GM18868 (cell line): ENCODE measurements around the gene FRK.

Experiments used
- ATAC-seq: cut with Tn5 transposase; IDR thresholded peaks from one replicate; pipeline ENCODE4 v1.9.1; 2021; ENCODE audit warnings: mild to moderate bottlenecking, moderate library complexity; ENCODE audit not compliant: unreplicated experiment

FRK gene

GRCh38 chr6:116036075-116036773 is 24.5 kb downstream of the FRK start:
- no peak for ATAC-seq

- ATAC-seq: no peak
These were observed 25.1 kb downstream of the FRK start for GRCh38 chr6:116035616-116036015.

- ATAC-seq: no peak
These were observed 26.4 kb downstream of the FRK start for GRCh38 chr6:116034327-116034726.

- no peak for ATAC-seq
These were observed 26.9 kb downstream of the FRK start for GRCh38 chr6:116033687-116034303.

- no peak for ATAC-seq
These were observed 29.9 kb downstream of the FRK start for GRCh38 chr6:116030770-116031169.

GRCh38 chr6:116029535-116029934 is 31.2 kb downstream of the FRK start:
- ATAC-seq: no peak

- no peak for ATAC-seq
These were observed 32.5 kb downstream of the FRK start for GRCh38 chr6:116028233-116028632.

GRCh38 chr6:116027801-116028200 is 32.9 kb downstream of the FRK start:
- ATAC-seq: peak; percentile 78

- peak; percentile 38 for ATAC-seq
These were observed 35.3 kb downstream of the FRK start for GRCh38 chr6:116025405-116025804.

- no peak for ATAC-seq
These were observed 37.7 kb downstream of the FRK start for GRCh38 chr6:116022841-116023445.

GRCh38 chr6:116020738-116021137 is 40.0 kb downstream of the FRK start:
- ATAC-seq: no peak

GRCh38 chr6:116019428-116019827 is 41.3 kb downstream of the FRK start:
- ATAC-seq: peak; percentile 80

- ATAC-seq: no peak
These were observed 41.7 kb downstream of the FRK start for GRCh38 chr6:116018976-116019375.

- ATAC-seq: peak; percentile 10
These were observed 43.0 kb downstream of the FRK start for GRCh38 chr6:116017546-116018295.

GRCh38 chr6:116016846-116017545 is 43.7 kb downstream of the FRK start:
- ATAC-seq: peak; percentile 31

- ATAC-seq: no peak
These were observed 44.7 kb downstream of the FRK start for GRCh38 chr6:116015983-116016382.

GRCh38 chr6:116015561-116015960 is 45.1 kb downstream of the FRK start:
- ATAC-seq: no peak

- no peak for ATAC-seq
These were observed 47.7 kb downstream of the FRK start for GRCh38 chr6:116012951-116013350.

- ATAC-seq: no peak
These were observed 48.2 kb downstream of the FRK start for GRCh38 chr6:116012471-116012949.

GRCh38 chr6:116011520-116011919 is 49.2 kb downstream of the FRK start:
- ATAC-seq: peak; percentile 76
